Brain pericyte (primary cell): ENCODE results near the gene MYCBP.
A peak's percentile ranks its signal among the peaks of the same experiment; 100 is the strongest.
"Not testable (repeated sequence)": the region's sequence is repeated elsewhere in the genome, so short reads cannot be mapped to it uniquely, and the experiment has no call there.

Experiments
- DNase-seq: peaks from one replicate; pipeline ENCODE4 v3.0.0-alpha.2; 2012; ENCODE audit warnings: low read depth, low spot score

The MYCBP gene

GRCh38 chr1:38867208-38867607, 5.9 kb downstream of the MYCBP start:
- no peak for DNase-seq

GRCh38 chr1:38865112-38865715, 7.9 kb downstream of the MYCBP start:
- DNase-seq: no peak

GRCh38 chr1:38860454-38860795, 12.7 kb downstream of the MYCBP start:
- no peak for DNase-seq

GRCh38 chr1:38859561-38860453, 13.3 kb downstream of the MYCBP start, which contains the start of gene RRAGC:
RRAGC (minus strand) TSS chr1:38859772; CDS start chr1:38859646, 126 bp downstream.
- peak; percentile 87 for DNase-seq

- DNase-seq: no peak
Observed at GRCh38 chr1:38858833-38859560, 14.2 kb downstream of the MYCBP start.

- no peak for DNase-seq
Observed at GRCh38 chr1:38852780-38853179, 20.4 kb downstream of the MYCBP start.

GRCh38 chr1:38848071-38848470, 25.1 kb downstream of the MYCBP start:
- no peak for DNase-seq

- DNase-seq: no peak
Observed at GRCh38 chr1:38846210-38846609, 26.9 kb downstream of the MYCBP start.

GRCh38 chr1:38845088-38845487, 28.1 kb downstream of the MYCBP start:
- DNase-seq: not testable (repeated sequence)

GRCh38 chr1:38840281-38840680, 32.9 kb downstream of the MYCBP start:
- DNase-seq: no peak

- DNase-seq: no peak
Observed at GRCh38 chr1:38839363-38839762, 33.8 kb downstream of the MYCBP start.

- DNase-seq: not testable (repeated sequence)
Observed at GRCh38 chr1:38836316-38836715, 36.8 kb downstream of the MYCBP start.

GRCh38 chr1:38834937-38835827, 38.0 kb downstream of the MYCBP start:
- DNase-seq: peak; percentile 32

GRCh38 chr1:38834221-38834782, 38.8 kb downstream of the MYCBP start:
- DNase-seq: no peak

- DNase-seq: no peak
Observed at GRCh38 chr1:38833146-38833545, 40.0 kb downstream of the MYCBP start.

GRCh38 chr1:38832370-38832734, 40.8 kb downstream of the MYCBP start:
- DNase-seq: no peak

GRCh38 chr1:38831731-38832369, 41.3 kb downstream of the MYCBP start:
- no peak for DNase-seq

GRCh38 chr1:38829368-38829767, 43.8 kb downstream of the MYCBP start:
- no peak for DNase-seq

GRCh38 chr1:38827318-38827717, 45.8 kb downstream of the MYCBP start:
- no peak for DNase-seq

GRCh38 chr1:38826886-38827285, 46.3 kb downstream of the MYCBP start:
- no peak for DNase-seq

GRCh38 chr1:38826262-38826661, 46.9 kb downstream of the MYCBP start:
- no peak for DNase-seq
